Measurements from ENCODE around the gene GRHL1. TPM values are rescaled to one million over a fixed set of nuclear protein-coding genes. Genes with fewer than 3 reads are reported as not detected.
"Not testable (repeated sequence)": the region's sequence is repeated elsewhere in the genome, so short reads cannot be mapped to it uniquely, and the experiment has no call there.

The GRHL1 gene
- total and polyA plus RNA-seq, 2 donors (not counting 1 experiment from before 2014, with no cell fraction given): 0.25 to 0.76 TPM

GRCh38 chr2:9919512-9919911 is 32.0 kb upstream of the GRHL1 start:
- no peaks in the 10 kb centered on the region for H3K9me3 ChIP-seq (ENCODE audit: control extremely low read depth in 1 of 3, control insufficient read depth in 2 of 3, insufficient read depth in 1 of 3, low read length in 2 of 3)
- H3K36me3 ChIP-seq (replicated peaks in 1 of 2; ENCODE audit: control extremely low read depth in 1 of 2, control insufficient read depth in 1 of 2, extremely low read depth in 1 of 2, insufficient read depth in 2 of 2, low read length in 1 of 2): peaks cover 7 to 25% of the 10 kb centered on the region in 2 experiments
- H4K20me1 ChIP-seq (ENCODE audit: control insufficient read depth, insufficient read depth, low read length, poor library complexity, severe bottlenecking): no peaks in the 10 kb centered on the region
- H3K4me3 Mint-ChIP-seq: no peak overlapping the region
- no peak overlapping the region for H3K27ac ChIP-seq (ENCODE audit: low read length in 2 of 2)
- intact Hi-C loops (cut with micrococcal nuclease): no loop called here
- CTCF ChIA-PET: no interaction called here
- whole genome bisulfite sequencing (ENCODE audit: insufficient coverage): 94% methylated on average over 2 of the region's 3 CpGs
- TF ChIP-seq CTCF (IDR thresholded peaks at IDR 0.05) (no peak), EZH2 (IDR thresholded peaks at IDR 0.05; ENCODE audit: borderline replicate concordance, insufficient read depth, low read depth, low read length, poor library complexity, severe bottlenecking) (no peak)
- no peak overlapping the region for H3K4me3 ChIP-seq (ENCODE audit: control extremely low read depth in 1 of 5, extremely low read depth in 1 of 5, insufficient read depth in 1 of 5, low read depth in 2 of 5, low read length in 4 of 5)
- no peaks in the 10 kb centered on the region for H3K4me1 Mint-ChIP-seq
- no peak for DNase-seq
- POLR2A ChIA-PET: no interaction called here
- H3K4me2 ChIP-seq (replicated peaks; ENCODE audit: low read depth, low read length, poor library complexity, severe bottlenecking): no peak overlapping the region
- H3K27me3 Mint-ChIP-seq: no peaks in the 10 kb centered on the region
- no peaks in the 10 kb centered on the region for H3K79me2 ChIP-seq (ENCODE audit: control insufficient read depth, insufficient read depth, low read length)
- no peak overlapping the region for H2AFZ ChIP-seq (ENCODE audit: insufficient read depth, low read depth, low read length, poor library complexity, severe bottlenecking)
- H3K9me3 Mint-ChIP-seq (ENCODE audit: insufficient read depth): no peaks in the 10 kb centered on the region
- ATAC-seq (ENCODE audit: low read depth): no peak
- H3K9ac ChIP-seq (ENCODE audit: low read length): no peak overlapping the region
- H3K27me3 ChIP-seq (replicated peaks in 1 of 4; ENCODE audit: control extremely low read depth in 1 of 4, control insufficient read depth in 3 of 4, insufficient read depth in 4 of 4, low read length in 3 of 4): no peaks in the 10 kb centered on the region
- H3K4me1 ChIP-seq (ENCODE audit: control insufficient read depth in 2 of 2, insufficient read depth in 2 of 2, low read length in 2 of 2): no peaks in the 10 kb centered on the region
- H3K27ac Mint-ChIP-seq: no peak overlapping the region

DNA sequence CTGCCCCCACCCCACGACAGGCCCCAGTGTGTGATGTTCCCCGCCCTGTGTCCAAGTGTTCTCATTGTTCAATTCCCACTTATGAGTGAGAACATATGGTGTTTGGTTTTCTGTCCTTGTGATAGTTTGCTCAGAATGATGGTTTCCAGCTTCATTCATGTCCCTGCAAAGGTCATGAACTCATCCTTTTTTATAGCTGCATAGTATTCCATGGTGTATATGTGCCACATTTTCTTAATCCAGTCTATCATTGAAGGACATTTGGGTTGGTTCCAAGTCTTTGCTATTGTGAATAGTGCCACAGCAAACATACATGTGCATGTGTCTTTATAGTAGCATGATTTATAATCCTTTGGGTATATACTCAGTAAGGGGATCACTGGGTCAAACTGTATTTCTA is 24.5 kb upstream of the GRHL1 start:
- H3K4me1 Mint-ChIP-seq; CTCF ChIA-PET; H3K27ac Mint-ChIP-seq; POLR2A ChIA-PET; H2AFZ ChIP-seq (ENCODE audit: insufficient read depth, low read depth, low read length, poor library complexity, severe bottlenecking); DNase-seq; H3K9ac ChIP-seq (ENCODE audit: low read length); H4K20me1 ChIP-seq (ENCODE audit: control insufficient read depth, insufficient read depth, low read length, poor library complexity, severe bottlenecking); H3K27me3 ChIP-seq (replicated peaks in 1 of 4; ENCODE audit: control extremely low read depth in 1 of 4, control insufficient read depth in 3 of 4, insufficient read depth in 4 of 4, low read length in 3 of 4); H3K4me1 ChIP-seq (ENCODE audit: control insufficient read depth in 2 of 2, insufficient read depth in 2 of 2, low read length in 2 of 2); H3K9me3 ChIP-seq (ENCODE audit: control extremely low read depth in 1 of 3, control insufficient read depth in 2 of 3, insufficient read depth in 1 of 3, low read length in 2 of 3); H3K4me2 ChIP-seq (replicated peaks; ENCODE audit: low read depth, low read length, poor library complexity, severe bottlenecking); H3K9me3 Mint-ChIP-seq (ENCODE audit: insufficient read depth); H3K27ac ChIP-seq (ENCODE audit: low read length in 2 of 2); H3K4me3 Mint-ChIP-seq; H3K27me3 Mint-ChIP-seq; intact Hi-C loops (cut with micrococcal nuclease); H3K4me3 ChIP-seq (ENCODE audit: control extremely low read depth in 1 of 5, extremely low read depth in 1 of 5, insufficient read depth in 1 of 5, low read depth in 2 of 5, low read length in 4 of 5); H3K36me3 ChIP-seq (replicated peaks in 1 of 2; ENCODE audit: control extremely low read depth in 1 of 2, control insufficient read depth in 1 of 2, extremely low read depth in 1 of 2, insufficient read depth in 2 of 2, low read length in 1 of 2); H3K79me2 ChIP-seq (ENCODE audit: control insufficient read depth, insufficient read depth, low read length); ATAC-seq (ENCODE audit: low read depth): not testable (repeated sequence)
- WGBS (ENCODE audit: insufficient coverage): no CpG with 5 or more reads among the region's 2 CpGs
